LNCaP clone FGC (cell line): ENCODE results near the gene CADPS.
A peak's percentile ranks its signal among the peaks of the same experiment; 100 is the strongest.

Source experiments
- DNase-seq: peaks from one replicate; pipeline ENCODE4 v3.0.0-alpha.2; 2011; ENCODE audit warnings: low read depth
- H3K4me3 ChIP-seq: 2 replicates; pipeline ENCODE4 v1.5.1; 2011; ENCODE audit warnings: mild to moderate bottlenecking, low read depth, low read length, control low read depth
- CTCF ChIP-seq: IDR thresholded peaks from 2 replicates; pipeline ENCODE4 v1.5.1; 2012; ENCODE audit warnings: mild to moderate bottlenecking; ENCODE audit not compliant: control insufficient read depth, insufficient read depth; ENCODE audit errors: extremely low read depth

CADPS gene

GRCh38 chr3:62832553-62832952 lies 42.7 kb downstream of the CADPS start:
- no peak for TF ChIP-seq CTCF
- DNase-seq = no peak
- no peak overlapping the region for H3K4me3 ChIP-seq

DNA sequence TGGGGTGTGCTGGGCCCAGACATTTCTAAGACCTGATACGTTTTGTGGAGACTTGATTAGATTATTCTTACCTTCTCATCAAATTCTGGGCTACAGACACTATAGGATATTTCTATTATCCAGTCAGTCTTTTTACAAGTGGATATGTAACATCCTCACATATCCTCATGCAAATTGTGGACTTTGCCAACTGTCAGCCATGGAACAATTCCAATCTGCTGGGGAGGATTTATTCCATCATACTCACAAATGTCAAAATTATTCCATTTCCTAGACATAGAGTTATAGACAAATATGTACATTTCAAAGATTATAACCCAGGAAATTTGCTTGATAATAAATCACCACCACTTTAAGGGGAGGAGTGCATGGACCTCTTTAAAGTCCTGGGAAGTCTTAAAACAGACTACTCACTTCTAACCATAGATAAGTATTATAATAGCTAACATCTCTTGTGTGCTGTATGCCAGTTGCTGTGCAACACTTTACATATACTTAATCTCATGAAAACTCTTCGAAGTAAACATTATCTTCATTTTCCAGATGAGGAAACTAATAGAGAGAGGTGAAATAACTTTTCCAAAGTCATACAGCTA lies 44.4 kb downstream of the CADPS start:
- no peak overlapping the region for H3K4me3 ChIP-seq
- TF ChIP-seq CTCF = no peak
- DNase-seq = no peak

GRCh38 chr3:62827550-62827949 lies 47.7 kb downstream of the CADPS start:
- no peak for DNase-seq
- no peak overlapping the region for H3K4me3 ChIP-seq
- no peak for TF ChIP-seq CTCF

DNA sequence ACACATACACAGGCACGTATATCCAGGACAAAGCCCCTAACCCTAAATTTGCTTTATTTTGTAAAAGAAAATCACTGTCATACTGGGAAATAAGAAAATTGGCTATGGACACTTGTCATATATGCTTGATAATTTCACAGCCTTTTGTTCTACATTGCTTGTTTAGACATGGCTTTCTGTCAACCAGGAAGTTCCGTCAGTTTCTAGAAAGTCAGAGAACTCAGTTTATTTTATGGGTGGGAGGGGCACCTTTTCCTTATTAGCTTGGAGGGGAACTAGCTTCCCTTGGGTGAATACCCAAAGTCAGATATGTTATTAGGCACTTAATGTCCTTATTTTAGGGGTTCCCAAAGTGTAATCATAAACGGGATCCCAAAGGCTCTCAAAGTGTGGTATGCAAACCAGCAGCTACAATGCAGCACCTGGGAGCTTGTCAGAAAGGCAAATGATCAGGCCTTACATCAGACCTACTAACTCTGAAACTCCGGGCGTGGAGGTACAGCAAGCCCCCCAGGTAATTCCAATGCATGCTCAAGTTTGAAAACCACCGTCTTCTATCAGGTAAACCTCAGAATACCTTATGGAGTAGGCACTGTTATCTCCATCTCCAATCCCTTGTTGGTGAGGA lies 50.1 kb downstream of the CADPS start:
- TF ChIP-seq CTCF = no peak
- H3K4me3 ChIP-seq = no peak overlapping the region
- peak; percentile 18 for DNase-seq

GRCh38 chr3:62823461-62824050 lies 51.7 kb downstream of the CADPS start:
- DNase-seq = no peak
- no peak overlapping the region for H3K4me3 ChIP-seq
- TF ChIP-seq CTCF = no peak

GRCh38 chr3:62822905-62823304 lies 52.3 kb downstream of the CADPS start:
- H3K4me3 ChIP-seq = no peak overlapping the region
- TF ChIP-seq CTCF = no peak
- DNase-seq = no peak
